Vagina (tissue), 2 donors: ENCODE data around the gene SHISA5. TPM values are rescaled to one million over a fixed set of nuclear protein-coding genes. Genes with fewer than 3 reads are reported as not detected.
A peak's percentile ranks its signal among the peaks of the same experiment; 100 is the strongest.

Source experiments
- DNase-seq, 2 donors: peaks; one replicate each; pipeline ENCODE4 v3.0.0-alpha.2; 2017; ENCODE audit errors: extremely low spot score in 2 of 2
- H3K27ac ChIP-seq: fragments of 200-600 bp; sonication (generic); one replicate; pipeline ENCODE4 v1.5.1; 2019
- H3K27me3 ChIP-seq: fragments of 200-600 bp; sonication (generic); one replicate; pipeline ENCODE4 v1.5.1; 2019
- H3K36me3 ChIP-seq, 2 donors: fragments of 200-600 bp; sonication (generic); one replicate each; pipeline ENCODE4 v1.5.1; 2017 to 2019
- H3K4me1 ChIP-seq: fragments of 200-600 bp; sonication (generic); one replicate; pipeline ENCODE4 v1.5.1; 2019
- H3K4me3 ChIP-seq, 2 donors: fragments of 200-600 bp; sonication (generic); 1 replicate in 1 of 2; 2 replicates in 1 of 2; pipeline ENCODE4 v1.5.1; 2016 to 2019
- H3K9me3 ChIP-seq: fragments of 200-600 bp; sonication (generic); one replicate; pipeline ENCODE4 v1.5.1; 2019
- POLR2A ChIP-seq, 2 donors: fragments of 450-650 bp; IDR thresholded peaks; one replicate each; pipeline ENCODE4 v1.6.1; 2017; ENCODE audit warnings: antibody characterized with exemption in 2 of 2, mild to moderate bottlenecking in 2 of 2, moderate library complexity in 2 of 2
- POLR2AphosphoS5 ChIP-seq, 2 donors: sonication (generic); formaldehyde crosslinking; IDR thresholded peaks; one replicate each; pipeline ENCODE4 v1.9.0; 2017; ENCODE audit warnings: antibody characterized with exemption in 2 of 2, mild to moderate bottlenecking in 2 of 2, low read depth in 1 of 2; ENCODE audit not compliant: insufficient read depth in 1 of 2
- intact Hi-C: fragments of 100-400 bp; cut with DNase I; formaldehyde crosslinking; loops from one replicate; pipeline ENCODE4 v1.15.1; 2023
- total RNA-seq: library from RNA; depleted of rRNA; stranded (reverse); fragments of >200 nt; gene quantifications from one replicate; pipeline ENCODE4 v1.2.3, GENCODE V29; 2016
- TF ChIP-seq, protein P1 (sequence below), 3 experiments: fragments of 450-650 bp in 2 of 3; fragments of 200-600 bp in 1 of 3; sonication (generic) in 1 of 3; IDR thresholded peaks; one replicate each; pipeline ENCODE4 v1.5.1; 2017 to 2019; ENCODE audit warnings: antibody characterized with exemption in 3 of 3, mild to moderate bottlenecking in 2 of 3, moderate library complexity in 2 of 3

The SHISA5 gene
- total RNA-seq, 1 donor from 2014 or later = 133 TPM

DNA sequence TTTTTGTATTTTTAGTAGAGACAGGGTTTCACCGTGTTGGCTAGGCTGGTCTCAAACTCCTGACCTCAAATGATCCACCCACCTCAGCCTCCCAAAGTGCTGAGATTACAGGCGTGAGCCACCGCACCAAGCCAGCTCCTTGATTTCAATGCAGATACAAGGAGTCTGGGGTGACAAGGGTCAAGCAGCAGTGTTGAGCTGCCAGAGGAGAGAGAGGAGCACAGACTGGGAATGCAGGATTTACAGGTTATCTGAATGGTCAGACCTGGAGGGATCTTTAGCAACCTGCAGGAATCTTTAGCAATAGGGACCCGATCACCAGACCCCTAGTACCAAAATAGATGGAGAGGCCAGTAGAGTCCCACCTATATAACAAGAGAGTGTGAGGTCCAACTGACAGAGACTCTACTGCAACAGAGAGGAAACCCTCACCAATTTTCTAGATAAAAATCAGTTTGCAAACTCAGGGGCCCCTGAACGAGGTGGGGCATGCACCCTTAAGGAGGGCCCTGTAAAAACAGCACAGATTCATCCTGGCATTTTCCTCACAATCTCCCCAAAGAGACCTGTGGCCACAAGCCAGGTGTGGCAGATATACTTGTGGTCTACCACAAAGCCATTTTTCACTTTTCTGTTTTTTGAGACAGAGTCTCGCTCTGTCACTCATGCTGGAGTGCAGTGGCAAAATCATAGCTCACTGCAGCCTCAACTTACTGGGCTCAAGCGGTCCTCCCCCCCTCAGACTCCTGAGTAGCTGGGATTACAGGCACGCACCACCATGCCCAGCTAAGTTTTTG, 10.7 kb upstream of the SHISA5 start:
- TF ChIP-seq, protein P1, sequence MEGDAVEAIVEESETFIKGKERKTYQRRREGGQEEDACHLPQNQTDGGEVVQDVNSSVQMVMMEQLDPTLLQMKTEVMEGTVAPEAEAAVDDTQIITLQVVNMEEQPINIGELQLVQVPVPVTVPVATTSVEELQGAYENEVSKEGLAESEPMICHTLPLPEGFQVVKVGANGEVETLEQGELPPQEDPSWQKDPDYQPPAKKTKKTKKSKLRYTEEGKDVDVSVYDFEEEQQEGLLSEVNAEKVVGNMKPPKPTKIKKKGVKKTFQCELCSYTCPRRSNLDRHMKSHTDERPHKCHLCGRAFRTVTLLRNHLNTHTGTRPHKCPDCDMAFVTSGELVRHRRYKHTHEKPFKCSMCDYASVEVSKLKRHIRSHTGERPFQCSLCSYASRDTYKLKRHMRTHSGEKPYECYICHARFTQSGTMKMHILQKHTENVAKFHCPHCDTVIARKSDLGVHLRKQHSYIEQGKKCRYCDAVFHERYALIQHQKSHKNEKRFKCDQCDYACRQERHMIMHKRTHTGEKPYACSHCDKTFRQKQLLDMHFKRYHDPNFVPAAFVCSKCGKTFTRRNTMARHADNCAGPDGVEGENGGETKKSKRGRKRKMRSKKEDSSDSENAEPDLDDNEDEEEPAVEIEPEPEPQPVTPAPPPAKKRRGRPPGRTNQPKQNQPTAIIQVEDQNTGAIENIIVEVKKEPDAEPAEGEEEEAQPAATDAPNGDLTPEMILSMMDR (IDR thresholded peaks at IDR 0.05) = no peak
- TF ChIP-seq POLR2A (IDR thresholded peaks at IDR 0.05) = no peak
- TF ChIP-seq POLR2AphosphoS5 (IDR thresholded peaks at IDR 0.05; ENCODE audit: insufficient read depth in 1 of 2, low read depth in 1 of 2) = no peak
- no peak overlapping the region for H3K4me3 ChIP-seq

DNA sequence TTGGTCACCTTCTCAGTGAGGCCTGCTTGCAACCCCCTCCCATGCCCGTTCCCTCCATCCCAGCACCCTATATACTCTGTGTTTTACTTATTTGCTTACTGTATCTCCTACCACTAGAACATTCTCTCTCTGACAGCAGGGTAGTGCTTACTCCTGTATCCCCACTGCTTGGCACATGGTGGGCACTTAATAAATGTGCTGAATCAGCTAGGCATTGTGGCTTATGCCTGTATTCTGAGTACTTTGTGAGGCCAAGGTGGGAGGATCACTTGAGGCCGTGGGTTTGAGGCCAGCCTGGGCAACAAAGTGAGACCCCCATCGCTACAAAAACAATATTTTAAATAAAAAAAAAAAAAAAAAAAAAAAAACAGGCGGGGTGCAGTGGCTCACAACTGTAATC, 7.6 kb upstream of the SHISA5 start:
- TF ChIP-seq, protein P1 (IDR thresholded peaks at IDR 0.05) = no peak
- TF ChIP-seq POLR2A (IDR thresholded peaks at IDR 0.05) (no peak), POLR2AphosphoS5 (IDR thresholded peaks at IDR 0.05; ENCODE audit: insufficient read depth in 1 of 2, low read depth in 1 of 2) (no peak)
- intact Hi-C loops = no loop called here
- H3K27ac ChIP-seq = no peak overlapping the region
- H3K9me3 ChIP-seq = no peaks in the 10 kb centered on the region
- H3K36me3 ChIP-seq = no peaks in the 10 kb centered on the region
- peaks cover 15% of the 10 kb centered on the region for H3K4me1 ChIP-seq
- DNase-seq = no peak
- H3K27me3 ChIP-seq = no peaks in the 10 kb centered on the region
- H3K4me3 ChIP-seq = no peak overlapping the region

More for the DNA sequence above, 10.7 kb upstream of the SHISA5 start:
- Histone ChIP-seq H3K27me3 (no peaks in the 10 kb centered on the region), H3K27ac (no peak overlapping the region), H3K36me3 (no peaks in the 10 kb centered on the region), H3K4me1 (no peaks in the 10 kb centered on the region), H3K9me3 (no peaks in the 10 kb centered on the region)
- DNase-seq = no peak
- intact Hi-C loops = no loop called here

DNA sequence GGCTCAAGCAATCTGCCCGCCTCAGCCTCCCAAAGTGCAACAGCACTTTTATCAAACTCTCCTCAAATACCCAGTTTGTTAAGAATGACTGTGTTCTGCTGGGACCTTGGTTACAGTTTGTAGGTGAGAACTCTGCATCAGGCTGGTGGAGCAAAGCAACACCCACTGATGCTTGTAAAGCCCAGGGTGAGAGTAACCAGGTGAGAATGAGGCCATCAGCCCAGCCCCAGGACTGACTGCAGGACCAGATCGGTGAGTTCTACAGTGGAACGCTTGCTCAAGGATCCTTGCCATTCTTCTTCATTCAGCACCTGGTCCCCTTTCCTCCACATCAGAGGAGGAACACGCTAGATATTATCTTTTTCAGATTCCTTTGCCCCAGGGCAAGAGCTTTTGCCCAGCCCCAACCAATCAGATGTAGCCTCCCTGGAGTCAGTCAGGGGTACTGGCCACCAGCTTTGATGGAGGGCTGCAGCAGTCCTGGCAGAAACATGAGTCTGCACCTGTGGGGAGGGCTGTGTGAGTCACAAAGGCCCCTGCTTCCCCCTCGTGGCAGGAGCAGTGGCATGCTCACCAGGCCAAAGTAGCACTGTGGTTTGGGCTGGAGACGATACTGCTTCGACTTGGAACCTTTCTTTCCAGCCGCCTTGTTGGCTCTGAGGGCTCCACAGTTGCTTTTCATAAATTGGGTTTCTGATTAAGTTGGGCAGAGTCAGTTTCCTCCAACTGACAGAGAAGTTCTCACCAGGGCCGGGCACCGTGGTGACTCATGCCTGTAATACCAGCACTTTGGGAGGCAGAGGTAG, 3.5 kb upstream of the SHISA5 start:
- DNase-seq = no peak
- TF ChIP-seq, protein P1 (IDR thresholded peaks at IDR 0.05) = peak in 1 of 3 experiments; percentile 33
- peak; percentile 29 to 35 for TF ChIP-seq POLR2AphosphoS5 (IDR thresholded peaks at IDR 0.05; ENCODE audit: insufficient read depth in 1 of 2, low read depth in 1 of 2)
- TF ChIP-seq POLR2A (IDR thresholded peaks at IDR 0.05) = no peak
- no peak overlapping the region for H3K4me3 ChIP-seq
- H3K9me3 ChIP-seq = no peaks in the 10 kb centered on the region
- H3K36me3 ChIP-seq = no peaks in the 10 kb centered on the region
- intact Hi-C loops = no loop called here
- no peaks in the 10 kb centered on the region for H3K27me3 ChIP-seq
- H3K4me1 ChIP-seq = peaks cover 38% of the 10 kb centered on the region
- H3K27ac ChIP-seq = no peak overlapping the region

DNA sequence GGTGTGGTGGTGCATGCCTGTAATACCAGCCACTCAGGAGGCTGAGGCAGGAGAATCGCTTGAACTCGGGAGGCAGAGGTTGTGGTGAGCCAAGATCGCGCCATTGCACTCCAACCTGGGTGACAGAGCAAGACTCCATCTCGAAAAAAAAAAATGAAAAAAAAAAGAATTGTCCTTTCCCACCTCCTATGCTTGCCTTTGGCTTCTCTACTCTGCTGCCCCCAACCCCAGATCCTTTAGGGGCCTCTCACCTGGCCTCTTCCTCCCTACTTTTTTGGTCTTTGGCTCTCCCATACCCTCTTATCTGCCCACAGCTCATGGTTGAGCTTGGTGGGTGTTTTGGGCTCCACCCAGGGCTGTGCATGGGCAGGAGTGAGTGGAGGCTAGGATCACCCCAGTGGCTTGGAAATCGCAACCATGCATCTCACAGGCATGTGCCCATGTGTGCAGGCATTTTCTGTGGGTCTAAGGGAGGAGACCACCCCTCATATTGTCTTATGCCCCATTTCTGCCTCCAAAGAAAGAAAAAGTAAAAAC, 2.1 kb upstream of the SHISA5 start:
- Histone ChIP-seq H3K4me3 (no peak overlapping the region), H3K27me3 (no peaks in the 10 kb centered on the region), H3K36me3 (no peaks in the 10 kb centered on the region), H3K4me1 (peaks cover 50% of the 10 kb centered on the region), H3K9me3 (no peaks in the 10 kb centered on the region), H3K27ac (no peak overlapping the region)
- TF ChIP-seq POLR2AphosphoS5 (IDR thresholded peaks at IDR 0.05; ENCODE audit: insufficient read depth in 1 of 2, low read depth in 1 of 2) (no peak), POLR2A (IDR thresholded peaks at IDR 0.05) (no peak)
- intact Hi-C loops = loop anchor here (2.0 kb wide), 1 partner anchor 41 kb away; no protein-coding TSS in a partner anchor
- DNase-seq = no peak

DNA sequence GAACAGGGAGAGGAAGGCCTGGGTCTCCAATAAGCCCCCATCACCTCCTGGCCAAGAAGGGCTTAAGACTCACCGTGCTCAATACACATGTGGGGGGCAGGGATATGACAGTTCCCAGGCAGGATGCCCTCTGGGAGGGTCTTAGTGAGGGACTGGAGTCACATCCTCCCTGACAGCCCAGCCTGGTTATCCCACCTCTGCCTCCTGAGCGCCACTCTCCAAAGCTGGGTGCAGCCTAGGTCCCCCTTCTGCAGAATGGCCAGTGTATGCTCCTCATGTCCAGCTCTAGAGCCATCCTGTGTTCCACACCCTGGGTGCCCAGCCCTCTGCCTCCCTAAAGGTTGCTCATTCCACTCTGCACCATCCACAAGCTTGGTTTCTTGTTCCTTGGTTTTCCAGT, 1.2 kb upstream of the SHISA5 start:
- peaks cover 59% of the 10 kb centered on the region for H3K4me1 ChIP-seq
- no peaks in the 10 kb centered on the region for H3K9me3 ChIP-seq
- TF ChIP-seq, protein P1 (IDR thresholded peaks at IDR 0.05) = no peak
- TF ChIP-seq POLR2A (IDR thresholded peaks at IDR 0.05) = no peak
- peak overlapping the region in 1 of 2 donors; percentile 61 for H3K4me3 ChIP-seq
- H3K27me3 ChIP-seq = no peaks in the 10 kb centered on the region
- no peaks in the 10 kb centered on the region for H3K36me3 ChIP-seq
- DNase-seq = no peak
- intact Hi-C loops = loop anchor here (2.0 kb wide), 1 partner anchor 40 kb away; no protein-coding TSS in a partner anchor
- H3K27ac ChIP-seq = peak overlapping the region; percentile 92
